IMR-90 (cell line): ENCODE data around the gene NPBWR2.

Source experiments
- BHLHE40 ChIP-seq: fragments of 150-350 bp; IDR thresholded peaks from 2 replicates; pipeline ENCODE4 v1.6.1; 2016; ENCODE audit warnings: mild to moderate bottlenecking, low read depth, low read length
- CEBPB ChIP-seq: IDR thresholded peaks from 2 replicates; pipeline ENCODE4 v1.6.1; 2012; ENCODE audit warnings: low read depth, low read length, improper control_type of control experiment
- CHD1 ChIP-seq: IDR thresholded peaks from 2 replicates; pipeline ENCODE4 v1.6.1; 2012; ENCODE audit warnings: low read depth, low read length, improper control_type of control experiment
- FOS ChIP-seq: fragments of 150-350 bp; IDR thresholded peaks from 2 replicates; pipeline ENCODE4 v1.6.1; 2016; ENCODE audit warnings: low read depth, low read length
- MAZ ChIP-seq: IDR thresholded peaks from 2 replicates; pipeline ENCODE4 v1.6.1; 2012; ENCODE audit warnings: low read depth, mild to moderate bottlenecking, low read length, improper control_type of control experiment, moderate library complexity, borderline replicate concordance
- MXI1 ChIP-seq: IDR thresholded peaks from 2 replicates; pipeline ENCODE4 v1.6.1; 2012; ENCODE audit warnings: low read depth, mild to moderate bottlenecking, low read length, moderate library complexity, borderline replicate concordance
- NFE2L2 ChIP-seq: fragments of 150-350 bp; IDR thresholded peaks from 2 replicates; pipeline ENCODE4 v1.6.1; 2016; ENCODE audit warnings: low read depth, mild to moderate bottlenecking, low read length
- POLR2A ChIP-seq: IDR thresholded peaks from 2 replicates; pipeline ENCODE4 v1.6.1; 2012; ENCODE audit warnings: mild to moderate bottlenecking, low read depth, low read length
- RAD21 ChIP-seq: IDR thresholded peaks from 2 replicates; pipeline ENCODE4 v1.6.1; 2012; ENCODE audit warnings: low read length, improper control_type of control experiment
- RCOR1 ChIP-seq: IDR thresholded peaks from 2 replicates; pipeline ENCODE4 v1.6.1; 2012; ENCODE audit warnings: mild to moderate bottlenecking, low read length, improper control_type of control experiment; ENCODE audit not compliant: insufficient replicate concordance
- RFX5 ChIP-seq: IDR thresholded peaks from 2 replicates; pipeline ENCODE4 v1.8.0; 2012; ENCODE audit warnings: low read depth, mild to moderate bottlenecking, low read length, moderate library complexity
- SMC3 ChIP-seq: fragments of 150-350 bp; IDR thresholded peaks from 2 replicates; pipeline ENCODE4 v1.6.1; 2016; ENCODE audit warnings: low read depth, mild to moderate bottlenecking, antibody characterized with exemption, low read length, moderate library complexity
- TF ChIP-seq, protein P1 (sequence below): conservative IDR thresholded peaks from 2 replicates; pipeline ENCODE4 v1.5.1; 2012; ENCODE audit warnings: mild to moderate bottlenecking, low read depth, low read length, improper control_type of control experiment
- TF ChIP-seq, protein P2 (sequence below): fragments of 150-350 bp; IDR thresholded peaks from 2 replicates; pipeline ENCODE4 v1.6.1; 2016; ENCODE audit warnings: low read depth, mild to moderate bottlenecking, low read length, moderate library complexity, borderline replicate concordance

DNA sequence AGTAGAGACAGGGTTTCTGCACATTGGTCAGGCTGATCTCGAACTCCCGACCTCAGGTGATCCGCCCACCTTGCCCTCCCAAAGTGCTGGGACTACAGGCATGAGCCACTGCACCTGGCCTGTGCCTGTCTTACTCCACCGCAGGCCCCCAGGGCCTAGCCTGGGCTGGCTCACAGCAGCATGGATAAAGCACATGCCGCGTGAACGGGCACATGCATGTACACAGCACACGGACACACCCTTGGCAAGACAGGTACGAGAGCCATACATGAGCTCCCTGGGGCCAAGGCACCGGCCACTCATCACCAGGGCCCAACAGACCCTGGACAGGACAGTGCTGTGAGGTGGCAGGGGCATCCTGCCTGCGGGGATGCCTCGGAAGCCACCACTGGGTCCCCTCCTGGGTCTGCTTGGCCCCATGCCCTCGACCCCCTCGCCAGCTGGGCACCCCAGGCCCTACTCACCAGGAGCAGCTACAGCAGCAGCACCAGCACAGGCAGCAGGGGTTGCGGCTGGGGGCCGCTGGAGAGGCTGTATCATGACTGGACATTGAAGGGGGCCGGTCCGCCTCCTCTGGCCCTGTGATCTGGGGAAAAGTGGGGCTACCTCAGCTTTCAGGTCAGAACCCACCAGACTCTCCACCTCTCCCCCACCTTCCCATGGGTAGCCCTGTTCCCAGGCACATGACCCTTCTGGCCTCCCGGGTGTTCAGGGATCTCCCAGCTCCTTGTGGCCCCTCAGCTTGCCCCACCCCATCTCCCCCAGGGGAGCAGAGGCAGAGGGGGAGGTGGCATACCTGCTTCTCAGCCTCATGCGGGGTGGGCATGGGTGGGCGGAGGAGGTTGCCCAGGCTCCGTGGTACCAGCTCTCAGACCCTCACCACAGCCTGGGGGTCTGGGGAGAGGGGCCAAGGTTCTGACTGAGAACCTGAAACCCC lies 31.0 kb downstream of the NPBWR2 start:
- TF ChIP-seq POLR2A (no peak), NFE2L2 (no peak), MAZ (no peak), CEBPB (no peak), FOS (no peak), CHD1 (no peak), SMC3 (no peak), RCOR1 (no peak), MXI1 (no peak), RFX5 (no peak), BHLHE40 (no peak), RAD21 (no peak)
- TF ChIP-seq, protein P1, sequence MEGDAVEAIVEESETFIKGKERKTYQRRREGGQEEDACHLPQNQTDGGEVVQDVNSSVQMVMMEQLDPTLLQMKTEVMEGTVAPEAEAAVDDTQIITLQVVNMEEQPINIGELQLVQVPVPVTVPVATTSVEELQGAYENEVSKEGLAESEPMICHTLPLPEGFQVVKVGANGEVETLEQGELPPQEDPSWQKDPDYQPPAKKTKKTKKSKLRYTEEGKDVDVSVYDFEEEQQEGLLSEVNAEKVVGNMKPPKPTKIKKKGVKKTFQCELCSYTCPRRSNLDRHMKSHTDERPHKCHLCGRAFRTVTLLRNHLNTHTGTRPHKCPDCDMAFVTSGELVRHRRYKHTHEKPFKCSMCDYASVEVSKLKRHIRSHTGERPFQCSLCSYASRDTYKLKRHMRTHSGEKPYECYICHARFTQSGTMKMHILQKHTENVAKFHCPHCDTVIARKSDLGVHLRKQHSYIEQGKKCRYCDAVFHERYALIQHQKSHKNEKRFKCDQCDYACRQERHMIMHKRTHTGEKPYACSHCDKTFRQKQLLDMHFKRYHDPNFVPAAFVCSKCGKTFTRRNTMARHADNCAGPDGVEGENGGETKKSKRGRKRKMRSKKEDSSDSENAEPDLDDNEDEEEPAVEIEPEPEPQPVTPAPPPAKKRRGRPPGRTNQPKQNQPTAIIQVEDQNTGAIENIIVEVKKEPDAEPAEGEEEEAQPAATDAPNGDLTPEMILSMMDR: no peak
- TF ChIP-seq, protein P2, sequence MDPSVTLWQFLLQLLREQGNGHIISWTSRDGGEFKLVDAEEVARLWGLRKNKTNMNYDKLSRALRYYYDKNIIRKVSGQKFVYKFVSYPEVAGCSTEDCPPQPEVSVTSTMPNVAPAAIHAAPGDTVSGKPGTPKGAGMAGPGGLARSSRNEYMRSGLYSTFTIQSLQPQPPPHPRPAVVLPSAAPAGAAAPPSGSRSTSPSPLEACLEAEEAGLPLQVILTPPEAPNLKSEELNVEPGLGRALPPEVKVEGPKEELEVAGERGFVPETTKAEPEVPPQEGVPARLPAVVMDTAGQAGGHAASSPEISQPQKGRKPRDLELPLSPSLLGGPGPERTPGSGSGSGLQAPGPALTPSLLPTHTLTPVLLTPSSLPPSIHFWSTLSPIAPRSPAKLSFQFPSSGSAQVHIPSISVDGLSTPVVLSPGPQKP: no peak
